Activated naive CD8-positive, alpha-beta T cell treated with anti-CD3 and anti-CD28 coated beads, Interleukin-2, amount 50 U/mL, for 24 hours (primary cell): ENCODE data around the gene BAHCC1.

Experiments
- ATAC-seq: fragments of 150-1000 bp; cut with Tn5 transposase; one replicate; pipeline ENCODE4 v1.10.0; 2021
- DNase-seq: peaks from one replicate; pipeline ENCODE4 v3.0.0; 2021
- H3K27ac Mint-ChIP-seq: one replicate; pipeline ENCODE4 v1.8.0; 2021; ENCODE audit warnings: mild to moderate bottlenecking, mixed read lengths
- H3K27me3 Mint-ChIP-seq: one replicate; pipeline ENCODE4 v1.8.0; 2021; ENCODE audit warnings: mixed read lengths
- H3K36me3 Mint-ChIP-seq: one replicate; pipeline ENCODE4 v1.8.0; 2021; ENCODE audit warnings: low read depth, mixed read lengths
- H3K4me1 Mint-ChIP-seq: one replicate; pipeline ENCODE4 v1.8.0; 2021; ENCODE audit warnings: mixed read lengths
- H3K4me3 Mint-ChIP-seq: one replicate; pipeline ENCODE4 v1.8.0; 2021; ENCODE audit warnings: mild to moderate bottlenecking, moderate library complexity, mixed read lengths
- H3K9me3 Mint-ChIP-seq: one replicate; pipeline ENCODE4 v1.8.0; 2021; ENCODE audit warnings: mixed read lengths

Gene BAHCC1

DNA sequence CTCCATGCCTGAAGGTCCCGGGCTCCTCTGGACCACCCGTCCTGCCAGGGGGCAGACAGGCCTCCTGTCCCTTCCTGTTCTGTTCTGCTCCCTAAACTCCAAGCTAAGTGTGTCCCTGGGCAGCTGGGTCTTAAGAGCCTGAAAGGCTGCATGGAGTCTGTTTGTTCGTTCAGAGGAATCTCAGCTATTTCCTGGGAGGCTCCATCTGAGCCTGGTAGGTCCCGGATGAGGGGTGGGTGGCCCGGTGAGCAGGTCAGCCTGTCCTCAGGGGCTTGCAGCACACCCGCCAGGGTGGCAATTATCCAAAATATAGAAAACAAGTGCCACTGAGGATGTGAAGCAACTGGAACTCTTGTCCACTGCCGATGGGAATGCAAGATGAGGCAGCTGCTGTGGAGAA, 104.8 kb downstream of the BAHCC1 start:
- Mint-ChIP-seq H3K4me1 (no peaks in the 10 kb centered on the region), H3K36me3 (no peaks in the 10 kb centered on the region), H3K9me3 (no peaks in the 10 kb centered on the region), H3K4me3 (no peak overlapping the region), H3K27ac (no peak overlapping the region), H3K27me3 (no peaks in the 10 kb centered on the region)
- ATAC-seq = no peak
- no peak for DNase-seq

DNA sequence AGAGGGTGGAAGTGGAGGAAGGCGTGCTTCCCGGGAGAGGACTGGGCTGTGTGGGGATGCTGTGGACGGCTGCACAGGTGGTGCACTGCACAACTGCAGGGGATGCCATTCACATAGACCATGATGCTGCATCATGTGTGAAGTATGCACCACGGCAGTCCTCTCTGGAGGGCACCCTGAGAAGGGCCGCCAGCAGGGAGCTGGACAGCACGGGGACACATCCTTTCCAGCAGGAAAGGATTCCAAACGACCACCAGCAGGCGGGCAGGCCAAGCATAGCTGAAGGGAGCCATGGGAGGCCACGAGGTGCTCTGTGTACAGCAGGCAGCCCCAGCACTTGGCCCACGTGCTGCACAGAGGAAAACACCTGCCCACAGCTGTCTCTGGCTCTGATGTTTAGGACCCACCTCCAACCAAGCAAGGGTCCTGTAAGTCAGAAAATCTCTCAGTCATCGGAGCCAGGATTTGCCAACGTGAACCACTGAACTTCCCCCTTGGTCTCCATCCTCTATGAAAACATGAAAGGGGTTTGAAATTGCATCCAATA, 107.3 kb downstream of the BAHCC1 start:
- H3K27me3 Mint-ChIP-seq = no peaks in the 10 kb centered on the region
- H3K9me3 Mint-ChIP-seq = no peaks in the 10 kb centered on the region
- ATAC-seq (no peak), DNase-seq (no peak)
- H3K27ac Mint-ChIP-seq = no peak overlapping the region
- H3K4me3 Mint-ChIP-seq = no peak overlapping the region
- peaks cover under 1% of the 10 kb centered on the region for H3K4me1 Mint-ChIP-seq
- H3K36me3 Mint-ChIP-seq = no peaks in the 10 kb centered on the region

DNA sequence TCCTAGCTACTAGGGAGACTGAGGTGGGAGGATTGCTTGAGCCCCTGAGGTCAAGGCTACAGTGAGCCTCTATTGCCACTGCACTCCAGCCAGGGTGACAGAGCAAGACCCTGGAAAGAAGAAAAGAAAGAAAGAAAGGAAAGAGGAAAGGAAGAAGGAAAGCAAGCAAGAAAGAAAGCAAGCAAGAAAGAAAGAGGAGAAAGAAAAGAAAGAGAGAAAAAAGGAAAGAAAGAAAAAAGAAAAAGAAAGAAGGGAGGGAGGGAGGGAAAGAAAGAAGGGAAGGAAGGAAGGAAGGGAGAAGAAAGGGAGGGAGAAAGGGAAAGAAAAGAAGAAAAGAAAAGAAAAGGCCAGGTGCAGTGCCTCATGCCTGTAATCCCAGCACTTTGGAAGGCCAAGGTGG, 108.4 kb downstream of the BAHCC1 start:
- no peaks in the 10 kb centered on the region for H3K9me3 Mint-ChIP-seq
- no peak overlapping the region for H3K27ac Mint-ChIP-seq
- ATAC-seq (no peak), DNase-seq (no peak)
- H3K4me3 Mint-ChIP-seq = no peak overlapping the region
- H3K27me3 Mint-ChIP-seq = no peaks in the 10 kb centered on the region
- H3K36me3 Mint-ChIP-seq = peaks cover 2% of the 10 kb centered on the region
- peaks cover 7% of the 10 kb centered on the region for H3K4me1 Mint-ChIP-seq

DNA sequence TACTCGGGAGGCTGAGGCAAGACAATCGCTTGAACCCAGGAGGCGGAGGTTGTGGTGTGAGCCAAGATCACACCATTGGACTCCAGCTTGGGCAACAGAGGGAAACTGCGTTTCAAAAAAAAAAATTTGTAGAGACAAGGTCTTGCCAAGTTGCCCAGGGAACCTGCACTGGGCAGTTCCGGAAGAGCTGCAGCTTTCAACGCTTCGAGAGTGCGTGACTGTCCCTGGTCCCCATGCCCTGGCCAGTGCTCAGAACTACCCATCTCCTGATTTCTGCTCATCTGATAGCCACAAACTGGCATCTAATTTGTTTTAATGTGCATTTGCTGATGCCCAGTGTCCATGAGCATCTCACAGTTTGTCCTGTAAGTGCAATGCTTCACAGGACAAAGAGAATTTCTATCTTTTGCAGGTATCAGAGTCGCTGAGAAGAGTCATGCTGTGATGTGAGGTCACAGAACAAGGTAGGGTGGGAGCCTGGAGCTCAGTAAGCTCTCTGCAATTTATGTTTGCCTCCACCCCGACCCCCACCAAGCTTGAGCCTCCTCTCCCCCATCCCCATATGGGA, 113.5 kb downstream of the BAHCC1 start:
- no peak for ATAC-seq
- Mint-ChIP-seq H3K4me1 (peaks cover 29% of the 10 kb centered on the region), H3K27ac (peak overlapping the region; percentile 96), H3K36me3 (peaks cover 38% of the 10 kb centered on the region), H3K9me3 (no peaks in the 10 kb centered on the region), H3K27me3 (no peaks in the 10 kb centered on the region), H3K4me3 (peak overlapping the region; percentile 98)
- no peak for DNase-seq

DNA sequence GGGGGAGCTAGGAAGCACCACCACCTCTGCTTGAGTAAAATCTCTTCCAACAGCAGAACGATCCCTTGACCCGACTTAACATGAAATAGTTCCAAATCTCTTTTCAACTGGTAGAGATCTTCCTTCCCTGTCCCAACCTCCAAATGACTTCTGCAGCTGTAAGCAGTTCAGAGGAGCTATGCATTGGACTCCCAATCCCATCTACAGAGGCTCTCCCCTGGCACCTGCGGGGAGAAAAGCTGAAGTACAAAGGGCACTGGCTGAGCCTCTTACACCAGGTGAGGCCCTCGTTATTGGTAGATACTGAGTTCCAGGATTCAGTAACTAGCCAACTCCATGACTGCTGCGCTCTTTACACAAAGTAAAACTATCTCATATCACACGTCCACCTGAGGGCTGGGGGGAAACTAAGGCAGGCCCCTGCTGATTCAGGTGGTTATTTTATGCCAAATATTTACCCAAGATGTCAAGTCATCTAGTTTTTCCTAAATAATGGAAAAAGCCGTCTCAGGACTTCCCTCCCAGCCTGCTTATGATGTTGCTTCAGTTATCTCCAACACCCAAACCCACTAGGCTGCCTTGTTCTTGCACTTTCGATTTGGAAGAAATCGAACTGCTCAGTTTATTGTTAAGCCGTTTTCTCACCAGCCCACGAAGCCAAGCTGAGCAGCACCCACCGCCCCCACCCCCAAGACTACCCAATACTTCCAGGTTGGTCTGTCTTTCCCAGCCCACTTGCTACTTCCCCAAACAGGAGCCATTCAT, 114.1 kb downstream of the BAHCC1 start:
- peak overlapping the region; percentile 98 for H3K4me3 Mint-ChIP-seq

DNA sequence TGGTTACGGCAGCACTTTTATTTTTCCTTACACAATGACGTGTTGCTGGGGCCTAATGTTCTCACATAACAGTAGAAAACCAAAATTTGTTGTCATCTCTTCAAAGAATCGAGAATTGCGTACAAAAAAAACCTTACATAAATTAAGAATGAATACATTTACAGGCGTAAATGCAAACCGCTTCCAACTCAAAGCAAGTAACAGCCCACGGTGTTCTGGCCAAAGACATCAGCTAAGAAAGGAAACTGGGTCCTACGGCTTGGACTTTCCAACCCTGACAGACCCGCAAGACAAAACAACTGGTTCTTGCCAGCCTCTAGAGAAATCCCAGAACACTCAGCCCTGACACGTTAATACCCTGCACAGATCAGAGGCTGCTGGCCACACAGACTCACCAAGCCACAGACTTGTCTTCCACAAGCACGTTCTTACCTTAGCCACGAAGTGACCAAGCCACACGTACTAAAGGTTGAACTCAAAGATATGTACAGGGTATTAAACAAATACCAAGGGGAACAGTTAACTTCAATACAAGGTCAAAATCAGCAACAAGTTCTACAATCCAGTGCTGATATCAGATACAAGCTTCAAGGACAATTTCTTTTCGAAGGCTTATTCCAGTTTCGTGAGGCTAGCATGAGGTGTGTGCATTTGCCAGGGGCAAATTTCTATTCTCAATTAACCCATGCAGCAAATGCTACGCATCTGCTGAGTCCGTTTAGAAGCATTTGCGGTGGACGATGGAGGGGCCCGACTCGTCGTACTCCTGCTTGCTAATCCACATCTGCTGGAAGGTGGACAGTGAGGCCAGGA, 114.9 kb downstream of the BAHCC1 start:
- Mint-ChIP-seq H3K36me3 (peaks cover 38% of the 10 kb centered on the region), H3K27me3 (no peaks in the 10 kb centered on the region), H3K9me3 (no peaks in the 10 kb centered on the region), H3K4me1 (peaks cover 30% of the 10 kb centered on the region), H3K4me3 (peak overlapping the region; percentile 98), H3K27ac (peak overlapping the region; percentile 96)
- ATAC-seq (no peak), DNase-seq (no peak)

More for the DNA sequence above, 114.1 kb downstream of the BAHCC1 start:
- no peak for DNase-seq
- Mint-ChIP-seq H3K27ac (peak overlapping the region; percentile 96), H3K9me3 (no peaks in the 10 kb centered on the region), H3K4me1 (peaks cover 29% of the 10 kb centered on the region), H3K36me3 (peaks cover 38% of the 10 kb centered on the region), H3K27me3 (no peaks in the 10 kb centered on the region)
- no peak for ATAC-seq

DNA sequence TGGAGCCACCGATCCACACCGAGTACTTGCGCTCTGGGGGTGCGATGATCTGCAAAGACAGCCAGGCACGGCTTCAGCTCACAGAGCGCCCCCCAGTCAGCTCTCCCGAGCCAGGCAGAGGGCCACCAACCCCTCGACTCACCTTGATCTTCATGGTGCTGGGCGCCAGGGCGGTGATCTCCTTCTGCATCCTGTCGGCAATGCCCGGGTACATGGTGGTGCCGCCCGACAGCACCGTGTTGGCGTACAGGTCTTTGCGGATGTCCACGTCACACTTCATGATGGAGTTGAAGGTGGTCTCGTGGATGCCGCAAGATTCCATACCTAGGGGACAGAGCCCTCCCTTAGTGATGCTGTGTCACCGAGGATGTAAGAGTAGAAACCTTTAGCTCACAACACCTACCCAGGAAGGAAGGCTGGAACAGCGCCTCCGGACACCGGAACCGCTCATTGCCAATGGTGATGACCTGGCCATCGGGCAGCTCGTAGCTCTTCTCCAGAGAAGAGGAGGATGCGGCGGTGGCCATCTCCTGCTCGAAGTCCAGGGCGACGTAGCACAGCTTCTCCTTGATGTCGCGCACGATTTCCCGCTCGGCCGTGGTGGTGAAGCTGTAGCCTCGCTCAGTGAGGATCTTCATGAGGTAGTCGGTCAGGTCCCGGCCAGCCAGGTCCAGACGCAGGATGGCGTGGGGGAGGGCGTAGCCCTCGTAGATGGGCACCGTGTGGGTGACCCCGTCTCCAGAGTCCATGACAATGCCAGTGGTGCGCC, 115.7 kb downstream of the BAHCC1 start:
- ATAC-seq (no peak), DNase-seq (no peak)
- Mint-ChIP-seq H3K27me3 (no peaks in the 10 kb centered on the region), H3K36me3 (peaks cover 38% of the 10 kb centered on the region), H3K4me3 (peak overlapping the region; percentile 98), H3K9me3 (no peaks in the 10 kb centered on the region), H3K4me1 (peaks cover 34% of the 10 kb centered on the region), H3K27ac (peak overlapping the region; percentile 96)

DNA sequence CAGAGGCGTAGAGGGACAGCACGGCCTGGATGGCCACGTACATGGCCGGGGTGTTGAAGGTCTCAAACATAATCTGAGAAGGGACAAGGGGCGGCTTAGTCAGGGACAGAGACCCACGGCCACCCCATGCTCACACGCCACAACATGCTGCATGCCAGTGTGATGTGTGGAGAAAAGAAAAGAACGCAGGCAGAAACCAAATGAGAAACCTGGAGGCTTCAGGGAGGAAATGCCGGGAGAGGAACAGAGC, 116.2 kb downstream of the BAHCC1 start:
- peaks cover 38% of the 10 kb centered on the region for H3K36me3 Mint-ChIP-seq
- peak overlapping the region; percentile 98 for H3K4me3 Mint-ChIP-seq
- peaks cover 38% of the 10 kb centered on the region for H3K4me1 Mint-ChIP-seq
- H3K27ac Mint-ChIP-seq = peak overlapping the region; percentile 96
- no peaks in the 10 kb centered on the region for H3K27me3 Mint-ChIP-seq
- H3K9me3 Mint-ChIP-seq = no peaks in the 10 kb centered on the region
- ATAC-seq = no peak
- no peak for DNase-seq

DNA sequence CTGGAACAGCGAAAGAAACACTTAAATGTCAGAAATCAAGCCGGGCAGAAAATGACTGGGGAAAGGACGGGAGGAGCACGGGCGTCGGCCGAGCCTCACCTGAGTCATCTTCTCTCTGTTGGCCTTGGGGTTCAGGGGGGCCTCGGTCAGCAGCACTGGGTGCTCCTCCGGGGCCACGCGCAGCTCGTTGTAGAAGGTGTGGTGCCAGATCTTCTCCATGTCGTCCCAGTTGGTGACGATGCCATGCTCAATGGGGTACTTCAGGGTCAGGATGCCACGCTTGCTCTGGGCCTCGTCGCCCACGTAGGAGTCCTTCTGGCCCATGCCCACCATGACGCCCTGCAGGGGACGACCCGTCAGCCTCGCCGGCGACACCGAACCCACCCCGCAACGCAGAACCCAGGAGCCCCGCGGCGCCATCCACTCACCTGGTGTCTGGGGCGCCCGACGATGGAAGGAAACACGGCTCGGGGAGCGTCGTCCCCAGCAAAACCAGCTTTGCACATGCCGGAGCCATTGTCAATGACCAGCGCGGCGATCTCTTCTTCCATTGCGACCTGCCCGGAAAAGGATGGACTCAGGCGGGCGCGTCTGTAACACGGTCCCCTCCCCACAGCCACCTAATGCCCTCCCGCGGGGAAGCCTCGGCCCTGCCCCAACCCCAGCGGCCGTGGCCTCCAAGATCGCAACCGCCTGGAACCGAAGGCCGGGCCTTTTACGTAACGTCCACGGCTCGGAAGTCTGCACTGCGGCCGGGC, 116.7 kb downstream of the BAHCC1 start:
- Mint-ChIP-seq H3K9me3 (no peaks in the 10 kb centered on the region), H3K36me3 (peaks cover 38% of the 10 kb centered on the region), H3K4me3 (peak overlapping the region; percentile 98), H3K4me1 (peaks cover 43% of the 10 kb centered on the region), H3K27ac (peak overlapping the region; percentile 96), H3K27me3 (no peaks in the 10 kb centered on the region)
- DNase-seq = no peak
- ATAC-seq = no peak

DNA sequence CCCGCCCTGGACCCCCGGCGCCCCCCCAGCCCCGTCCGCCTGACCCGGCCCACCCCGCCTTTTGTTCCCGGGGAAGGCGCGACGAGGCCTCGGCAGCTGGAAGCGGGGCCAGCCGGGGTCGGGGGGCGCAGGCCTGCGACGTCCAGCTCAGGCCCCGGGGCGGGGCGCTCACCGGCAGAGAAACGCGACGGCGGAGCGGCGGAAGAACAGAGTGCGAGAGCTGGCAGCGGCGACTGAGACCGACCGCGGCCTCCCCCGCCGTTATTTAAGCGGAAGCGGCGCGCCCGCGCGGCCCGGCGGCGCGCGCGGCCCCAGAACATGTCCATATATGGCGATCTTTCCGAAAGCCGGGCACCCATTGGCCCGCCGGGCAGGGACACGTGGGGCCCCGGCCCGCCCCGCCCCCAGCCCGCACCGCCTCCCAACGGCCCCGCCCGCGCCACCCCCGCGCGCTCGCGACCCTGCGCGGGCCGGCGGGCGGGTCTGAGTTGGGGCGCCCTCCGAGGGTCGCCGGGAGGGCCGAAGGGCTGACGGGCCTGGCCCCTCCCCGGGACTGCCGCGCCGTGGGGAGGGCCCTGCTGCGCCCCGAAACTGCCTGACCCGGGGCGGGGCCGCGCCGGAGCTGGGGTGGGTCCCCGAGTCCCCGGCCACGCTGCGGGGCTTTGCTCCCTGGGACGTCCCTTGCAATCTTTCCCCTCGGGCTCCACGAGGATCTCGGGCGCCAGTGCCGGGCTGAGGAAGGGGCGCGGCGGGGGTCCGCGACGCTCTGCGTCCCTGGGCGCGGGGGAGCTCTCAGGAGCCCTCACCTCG, 117.5 kb downstream of the BAHCC1 start, which contains the start of gene ACTG1:
TSS of gene ACTG1 (minus strand) at position 238 of the 810 bp plus-strand sequence. CDS start 445 bp downstream, outside the sequence.
- H3K4me3 Mint-ChIP-seq = peak within 1 kb of the TSS; percentile 98
- DNase-seq (peak; percentile 92), ATAC-seq (peak; percentile 48)
- H3K27me3 Mint-ChIP-seq = no peaks in the 10 kb centered on the region
- peak within 1 kb of the TSS; percentile 96 for H3K27ac Mint-ChIP-seq
- peaks cover 36% of the 10 kb centered on the region for H3K36me3 Mint-ChIP-seq
- no peaks in the 10 kb centered on the region for H3K9me3 Mint-ChIP-seq
- peaks cover 44% of the 10 kb centered on the region for H3K4me1 Mint-ChIP-seq

DNA sequence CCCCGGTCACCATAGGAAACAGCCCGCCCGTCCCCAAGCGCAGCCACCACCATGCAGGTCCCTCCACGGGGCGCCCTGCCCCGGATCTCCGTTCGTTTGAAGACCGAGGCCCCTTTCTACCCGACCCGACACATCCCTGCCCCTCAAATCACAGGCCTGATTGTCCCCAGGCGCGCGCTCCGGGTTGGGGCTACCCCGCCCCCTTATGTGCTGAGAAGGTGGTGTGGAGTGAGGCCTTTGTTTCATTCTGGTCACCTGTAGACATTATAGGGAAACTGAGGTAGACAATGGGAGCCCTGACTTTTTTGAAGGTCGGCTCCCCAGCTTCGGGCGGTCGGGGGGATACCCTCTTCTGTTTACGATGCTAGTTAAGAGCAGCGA, 118.1 kb downstream of the BAHCC1 start:
- no peaks in the 10 kb centered on the region for H3K9me3 Mint-ChIP-seq
- ATAC-seq = peak; percentile 34
- peaks cover 36% of the 10 kb centered on the region for H3K36me3 Mint-ChIP-seq
- peaks cover 47% of the 10 kb centered on the region for H3K4me1 Mint-ChIP-seq
- peaks cover 1% of the 10 kb centered on the region for H3K27me3 Mint-ChIP-seq
- H3K27ac Mint-ChIP-seq = peak overlapping the region; percentile 88
- peak overlapping the region; percentile 89 for H3K4me3 Mint-ChIP-seq
- peak; percentile 76 for DNase-seq

DNA sequence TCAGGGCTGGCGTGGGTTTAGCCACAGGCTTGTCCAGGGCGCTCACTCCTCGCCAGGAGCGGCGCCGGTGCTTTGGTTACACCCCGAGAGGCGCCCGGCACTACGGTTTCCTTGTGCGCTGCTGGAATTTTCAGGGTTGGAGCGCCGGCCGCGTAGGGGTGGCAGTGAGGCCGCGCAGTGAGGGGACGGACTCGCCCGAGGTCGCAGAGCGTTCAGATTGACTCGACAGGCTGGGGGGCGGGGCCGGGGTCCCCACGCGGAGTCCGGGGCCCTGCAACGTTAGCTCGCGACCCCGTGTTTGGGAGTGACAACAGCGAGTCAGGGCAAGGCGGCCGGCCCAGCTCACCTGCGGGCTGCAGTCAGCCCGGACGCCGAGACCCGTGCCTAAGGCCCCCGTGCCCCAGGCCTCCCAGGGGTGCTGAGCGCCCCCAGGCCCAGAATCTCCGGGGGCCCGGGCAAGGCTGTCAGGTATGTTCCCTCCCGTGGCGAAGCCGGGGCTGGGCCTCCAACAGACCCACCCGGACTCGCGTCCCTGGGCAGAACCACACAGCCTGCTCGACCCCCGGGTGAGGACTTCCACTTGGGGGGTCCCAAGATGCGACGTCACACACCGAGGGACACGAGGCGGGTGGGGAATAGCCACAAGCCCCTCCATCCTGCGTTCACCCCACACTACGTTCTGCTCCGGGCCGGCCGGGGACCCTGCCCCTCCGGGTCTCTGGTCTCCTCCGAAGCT, 118.7 kb downstream of the BAHCC1 start:
- ATAC-seq (peak; percentile 4), DNase-seq (peak; percentile 72)
- peak overlapping the region; percentile 89 for H3K4me3 Mint-ChIP-seq
- H3K27ac Mint-ChIP-seq = peak overlapping the region; percentile 88
- peaks cover 34% of the 10 kb centered on the region for H3K36me3 Mint-ChIP-seq
- no peaks in the 10 kb centered on the region for H3K9me3 Mint-ChIP-seq
- H3K27me3 Mint-ChIP-seq = peaks cover 1% of the 10 kb centered on the region
- H3K4me1 Mint-ChIP-seq = peaks cover 46% of the 10 kb centered on the region

DNA sequence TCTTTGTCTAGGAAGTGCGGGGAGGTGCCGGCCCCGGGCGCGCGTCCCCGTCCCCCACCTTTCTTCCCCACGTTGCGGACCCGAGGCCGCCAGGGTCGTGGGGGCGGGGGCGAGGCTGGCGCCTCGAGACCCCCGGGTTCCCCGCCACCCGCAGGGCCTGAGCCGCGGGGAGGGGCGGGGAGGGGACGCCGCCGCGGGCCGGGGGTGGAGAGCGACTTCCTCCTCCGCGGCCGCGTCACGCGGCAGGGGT, 119.2 kb downstream of the BAHCC1 start:
- H3K27me3 Mint-ChIP-seq = peaks cover 1% of the 10 kb centered on the region
- ATAC-seq = no peak
- H3K9me3 Mint-ChIP-seq = no peaks in the 10 kb centered on the region
- peak; percentile 51 for DNase-seq
- peak overlapping the region; percentile 89 for H3K4me3 Mint-ChIP-seq
- H3K27ac Mint-ChIP-seq = peak overlapping the region; percentile 65
- peaks cover 41% of the 10 kb centered on the region for H3K4me1 Mint-ChIP-seq
- peaks cover 29% of the 10 kb centered on the region for H3K36me3 Mint-ChIP-seq
